ENCODE measurements around the gene GBA3.

DNA sequence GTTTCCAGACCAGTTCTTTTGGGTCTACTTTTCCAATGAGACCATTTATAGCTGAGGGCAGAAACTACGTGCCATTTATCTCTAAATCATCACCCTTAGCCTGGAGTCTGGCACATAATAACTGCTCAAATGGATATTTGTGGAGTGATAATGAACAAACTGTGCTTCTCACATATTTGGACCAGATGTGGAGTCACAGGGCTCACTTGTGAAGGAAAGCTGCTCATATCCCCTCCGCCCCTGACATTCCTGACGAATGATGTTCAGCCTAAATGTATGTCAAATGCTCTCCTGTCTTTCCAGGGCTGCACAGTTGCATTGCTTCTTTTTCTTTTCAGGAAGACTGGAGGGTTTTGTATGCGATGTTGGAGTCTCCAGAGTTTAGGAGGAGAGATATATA, 110.1 kb downstream of the GBA3 start:
- TF ChIP-seq, protein P1, sequence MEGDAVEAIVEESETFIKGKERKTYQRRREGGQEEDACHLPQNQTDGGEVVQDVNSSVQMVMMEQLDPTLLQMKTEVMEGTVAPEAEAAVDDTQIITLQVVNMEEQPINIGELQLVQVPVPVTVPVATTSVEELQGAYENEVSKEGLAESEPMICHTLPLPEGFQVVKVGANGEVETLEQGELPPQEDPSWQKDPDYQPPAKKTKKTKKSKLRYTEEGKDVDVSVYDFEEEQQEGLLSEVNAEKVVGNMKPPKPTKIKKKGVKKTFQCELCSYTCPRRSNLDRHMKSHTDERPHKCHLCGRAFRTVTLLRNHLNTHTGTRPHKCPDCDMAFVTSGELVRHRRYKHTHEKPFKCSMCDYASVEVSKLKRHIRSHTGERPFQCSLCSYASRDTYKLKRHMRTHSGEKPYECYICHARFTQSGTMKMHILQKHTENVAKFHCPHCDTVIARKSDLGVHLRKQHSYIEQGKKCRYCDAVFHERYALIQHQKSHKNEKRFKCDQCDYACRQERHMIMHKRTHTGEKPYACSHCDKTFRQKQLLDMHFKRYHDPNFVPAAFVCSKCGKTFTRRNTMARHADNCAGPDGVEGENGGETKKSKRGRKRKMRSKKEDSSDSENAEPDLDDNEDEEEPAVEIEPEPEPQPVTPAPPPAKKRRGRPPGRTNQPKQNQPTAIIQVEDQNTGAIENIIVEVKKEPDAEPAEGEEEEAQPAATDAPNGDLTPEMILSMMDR (IDR thresholded peaks at IDR 0.05; ENCODE audit: extremely low read depth in 1 of 2, insufficient read depth in 1 of 2, low read depth in 1 of 2, low read length in 2 of 2) = no peak
- no peak for TF ChIP-seq POLR2AphosphoS5 (IDR thresholded peaks at IDR 0.05; ENCODE audit: insufficient read depth, low read depth, low read length)
- TF ChIP-seq POLR2A (IDR thresholded peaks at IDR 0.05; ENCODE audit: low read depth, low read length) = no peak
- TF ChIP-seq JUN (IDR thresholded peaks at IDR 0.05; ENCODE audit: borderline replicate concordance, insufficient read depth, insufficient read length, low read depth) = no peak
- TF ChIP-seq, protein P2, sequence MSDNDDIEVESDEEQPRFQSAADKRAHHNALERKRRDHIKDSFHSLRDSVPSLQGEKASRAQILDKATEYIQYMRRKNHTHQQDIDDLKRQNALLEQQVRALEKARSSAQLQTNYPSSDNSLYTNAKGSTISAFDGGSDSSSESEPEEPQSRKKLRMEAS (IDR thresholded peaks at IDR 0.05; ENCODE audit: insufficient read depth, insufficient read length) = no peak
- TF ChIP-seq EZH2 (IDR thresholded peaks at IDR 0.05; ENCODE audit: borderline replicate concordance, low read depth, low read length, severe bottlenecking) = no peak

Data from endothelial cell of umbilical vein (primary cell).